GM18505 (cell line): ENCODE data around the gene RALY.
A peak's percentile ranks its signal among the peaks of the same experiment; 100 is the strongest.

Experiments
- ATAC-seq: cut with Tn5 transposase; IDR thresholded peaks from one replicate; pipeline ENCODE4 v1.9.1; 2021; ENCODE audit not compliant: unreplicated experiment
- POLR2A ChIP-seq: IDR thresholded peaks from 4 replicates; pipeline ENCODE4 v1.6.1; 2011; ENCODE audit warnings: borderline replicate concordance; ENCODE audit not compliant: insufficient read depth, insufficient read length; ENCODE audit errors: extremely low read depth

RALY gene

DNA sequence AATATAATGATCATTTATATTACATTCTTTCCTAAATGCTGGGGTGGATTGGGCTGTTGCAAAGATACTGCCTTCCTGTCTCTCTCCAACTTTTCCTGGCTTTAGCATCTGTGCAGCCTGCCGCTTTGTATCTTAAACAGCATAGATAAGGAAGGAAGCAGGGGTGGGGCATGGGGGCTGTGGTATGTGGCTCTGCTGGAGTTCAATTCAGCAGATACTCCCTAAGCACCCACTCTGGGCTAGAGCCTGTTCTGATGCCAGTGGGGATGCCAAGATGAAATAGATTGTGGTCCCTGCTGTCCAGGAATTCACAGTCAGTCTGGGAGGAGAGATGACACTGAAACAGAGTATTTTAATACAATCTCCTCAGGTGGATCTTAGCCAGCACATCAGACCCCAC is 61.6 kb downstream of the RALY start:
- no peak for TF ChIP-seq POLR2A
- ATAC-seq, result no peak

DNA sequence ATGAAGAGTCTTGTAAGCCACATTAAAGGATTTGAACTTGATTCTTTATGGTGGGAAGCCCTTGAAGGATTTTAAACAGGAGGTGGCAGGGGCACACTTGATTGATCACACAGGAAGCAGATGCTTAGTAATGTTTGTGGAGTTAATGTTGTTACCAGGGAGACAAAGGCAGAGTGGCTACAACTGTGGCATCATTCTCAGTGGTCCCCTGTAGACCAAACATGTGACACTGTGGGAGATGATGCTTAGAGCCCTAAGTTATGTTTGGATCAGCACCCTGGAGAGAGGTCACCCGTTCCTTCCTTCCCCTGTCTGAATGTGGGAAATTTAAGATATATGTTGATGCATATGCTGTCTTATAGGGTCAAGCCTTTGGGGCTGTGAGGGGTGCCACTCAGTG is 65.1 kb downstream of the RALY start:
- ATAC-seq, result no peak
- no peak for TF ChIP-seq POLR2A

DNA sequence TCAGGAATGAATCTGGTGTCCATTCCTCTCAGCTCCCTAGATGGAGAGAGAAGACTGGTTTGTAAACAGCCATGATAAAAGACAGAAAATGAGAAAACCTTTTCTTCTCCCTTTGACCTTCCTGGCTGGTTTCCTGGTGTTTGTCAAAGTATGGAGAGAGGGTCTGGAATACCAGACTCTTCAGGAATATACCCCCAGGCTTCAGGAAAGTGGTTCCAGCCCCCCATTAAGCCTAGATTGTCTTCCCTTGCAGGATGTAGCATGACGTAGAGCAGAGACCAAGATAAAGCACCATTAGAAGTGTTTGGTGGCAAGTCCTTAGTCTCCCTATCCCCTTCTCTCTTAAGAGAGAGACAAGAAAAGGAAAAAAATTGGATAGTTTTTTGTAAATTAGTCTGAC is 67.3 kb downstream of the RALY start:
- ATAC-seq, result no peak
- no peak for TF ChIP-seq POLR2A

DNA sequence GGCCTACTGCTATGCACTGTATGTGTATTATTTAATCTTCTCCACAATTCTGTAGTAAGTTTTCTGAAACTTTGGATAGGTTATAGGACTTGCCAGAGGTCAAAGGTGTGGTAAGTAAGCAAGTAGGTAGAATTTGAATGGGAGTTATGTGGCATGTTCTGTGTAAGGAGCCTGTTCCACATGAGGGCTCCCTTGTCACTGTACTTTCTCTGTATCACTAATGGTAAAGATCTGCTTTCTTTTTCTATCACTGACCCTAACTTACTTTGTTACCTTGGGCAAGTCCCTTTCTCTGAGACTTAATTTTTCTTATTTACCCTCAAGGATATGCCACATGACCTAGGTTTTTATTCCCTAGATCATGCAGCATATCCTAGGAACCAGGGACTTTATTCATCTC is 68.0 kb downstream of the RALY start:
- peak; percentile 46 for ATAC-seq
- no peak for TF ChIP-seq POLR2A

DNA sequence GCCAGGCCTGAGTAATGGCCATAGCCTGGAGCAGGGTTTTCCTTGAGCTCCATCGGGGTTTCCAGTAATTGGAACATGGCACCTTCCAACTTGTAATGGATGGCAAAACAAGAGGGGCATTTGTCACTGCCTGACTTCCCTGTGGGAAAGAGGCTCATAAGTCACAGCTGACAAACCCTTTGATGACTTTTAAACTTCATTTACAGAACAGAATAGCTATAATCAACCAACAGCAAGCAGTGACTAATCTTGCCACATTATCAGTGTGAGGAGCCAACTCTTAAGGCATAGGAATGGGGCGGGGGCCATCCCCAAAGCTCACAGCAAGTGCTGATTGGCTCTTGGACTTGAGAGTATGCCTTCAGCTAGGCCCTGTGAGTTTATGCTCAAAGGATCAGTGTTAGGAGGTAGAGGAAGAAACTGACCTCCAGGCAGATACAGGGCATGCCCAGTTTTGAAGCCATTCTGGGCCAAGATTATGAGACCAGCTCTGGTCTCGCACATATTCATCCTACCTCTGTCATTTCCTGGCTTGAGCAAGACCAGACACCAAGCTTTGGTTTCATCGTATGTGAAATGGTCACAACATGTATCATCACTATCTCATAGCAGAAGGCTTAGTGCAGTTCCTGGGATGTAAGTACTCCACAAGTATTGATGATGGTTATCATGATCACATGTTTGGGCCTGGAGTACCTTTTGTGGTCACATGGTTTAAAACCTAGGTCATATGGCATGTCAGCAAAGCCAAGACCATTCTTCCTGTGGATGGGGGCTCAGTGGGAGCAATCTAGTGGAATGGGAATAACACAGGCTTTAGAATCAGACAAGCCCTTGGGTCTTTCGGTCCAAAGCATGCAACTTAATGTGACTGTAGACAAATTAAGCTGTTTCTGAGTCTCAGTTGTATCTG is 69.1 kb downstream of the RALY start:
- ATAC-seq, result no peak

DNA sequence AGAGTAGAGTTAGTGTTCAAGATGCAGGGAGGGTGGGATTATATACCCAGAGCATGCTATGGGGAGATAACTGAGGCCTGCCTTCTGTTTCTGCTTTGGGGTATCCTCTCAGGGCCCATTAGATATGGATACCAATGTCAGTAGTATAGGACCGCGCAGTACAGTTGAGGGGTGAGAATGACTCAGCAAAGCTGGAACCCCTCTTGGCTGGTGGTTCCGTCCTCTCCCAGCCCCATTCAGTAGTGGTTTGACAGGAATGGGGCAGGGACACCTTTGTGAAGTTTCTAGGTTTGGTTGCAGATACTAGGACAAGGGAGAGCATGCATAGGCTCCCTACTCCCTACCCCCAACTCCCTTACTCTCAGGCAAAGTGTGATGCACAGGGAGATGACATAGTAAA is 70.6 kb downstream of the RALY start:
- no peak for ATAC-seq
- no peak for TF ChIP-seq POLR2A

More for the DNA sequence above, 69.1 kb downstream of the RALY start:
- TF ChIP-seq POLR2A, result no peak

DNA sequence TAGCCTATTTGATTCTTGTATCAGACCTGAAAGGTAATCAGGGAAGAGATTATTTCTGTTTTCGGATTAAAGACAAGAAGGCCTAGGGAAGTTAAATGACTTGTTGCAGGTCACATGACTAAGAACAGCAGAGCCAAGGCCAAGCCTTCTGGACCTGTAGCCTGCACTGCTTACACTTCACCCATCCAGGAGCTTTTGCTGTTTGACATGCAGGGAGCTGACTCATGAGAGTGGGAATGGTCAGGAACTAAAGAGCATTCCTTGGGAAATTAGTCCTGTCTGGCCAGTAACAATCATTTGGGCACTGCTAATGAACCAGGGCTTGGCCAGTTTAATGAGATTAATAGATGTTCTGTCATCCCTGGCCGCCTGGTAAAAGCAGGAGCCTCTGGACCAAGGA is 71.5 kb downstream of the RALY start:
- ATAC-seq, result no peak
- TF ChIP-seq POLR2A, result no peak

DNA sequence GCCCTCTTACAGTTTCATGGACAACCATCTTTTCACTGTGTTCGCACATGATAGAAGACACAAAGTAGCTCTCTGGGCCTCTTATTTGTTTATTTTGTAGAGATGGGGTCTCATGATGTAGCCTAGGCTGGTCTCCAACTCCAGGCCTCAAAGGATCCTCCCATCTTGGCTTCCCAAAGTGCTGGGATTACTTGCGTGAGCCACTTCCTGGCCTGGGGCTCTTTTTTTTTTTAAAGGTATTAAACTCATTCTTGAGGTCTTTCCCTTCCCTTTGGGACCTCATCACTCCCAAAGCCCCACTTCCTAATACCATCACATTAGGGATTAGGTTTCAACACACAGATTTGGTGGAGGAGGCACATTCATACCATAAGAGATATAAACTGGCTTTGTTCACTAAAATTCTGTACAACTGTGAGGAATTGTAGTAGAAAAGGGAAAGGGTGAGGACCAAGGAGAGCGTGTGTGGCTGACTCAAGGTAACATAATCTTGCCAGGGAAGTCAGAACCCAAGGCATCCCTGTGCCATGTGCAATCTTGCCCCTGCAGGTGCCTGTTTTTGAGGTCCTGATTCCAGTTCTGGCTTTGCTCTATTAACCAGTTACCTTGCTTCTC is 72.9 kb downstream of the RALY start:
- TF ChIP-seq POLR2A, result no peak
- no peak for ATAC-seq

DNA sequence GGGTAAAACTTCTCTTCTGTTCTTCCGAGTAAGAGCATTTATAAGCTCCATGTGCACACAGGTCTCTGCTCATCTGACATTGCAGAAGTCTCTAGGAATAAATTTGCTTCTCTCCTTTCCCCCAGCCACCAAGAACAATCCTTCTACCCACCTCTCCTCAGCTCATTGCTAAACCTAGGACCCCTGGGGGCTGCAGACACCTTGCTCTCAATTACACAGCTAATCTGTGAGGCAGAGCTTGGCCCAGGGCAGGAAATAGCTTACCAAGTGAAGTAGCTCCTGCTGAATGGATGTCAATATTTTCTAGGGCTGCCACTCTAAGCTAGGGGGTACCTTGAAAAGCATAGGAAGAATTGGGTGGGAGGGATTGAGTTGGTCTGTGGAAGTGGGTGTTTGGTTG is 74.3 kb downstream of the RALY start:
- TF ChIP-seq POLR2A, result no peak
- no peak for ATAC-seq

DNA sequence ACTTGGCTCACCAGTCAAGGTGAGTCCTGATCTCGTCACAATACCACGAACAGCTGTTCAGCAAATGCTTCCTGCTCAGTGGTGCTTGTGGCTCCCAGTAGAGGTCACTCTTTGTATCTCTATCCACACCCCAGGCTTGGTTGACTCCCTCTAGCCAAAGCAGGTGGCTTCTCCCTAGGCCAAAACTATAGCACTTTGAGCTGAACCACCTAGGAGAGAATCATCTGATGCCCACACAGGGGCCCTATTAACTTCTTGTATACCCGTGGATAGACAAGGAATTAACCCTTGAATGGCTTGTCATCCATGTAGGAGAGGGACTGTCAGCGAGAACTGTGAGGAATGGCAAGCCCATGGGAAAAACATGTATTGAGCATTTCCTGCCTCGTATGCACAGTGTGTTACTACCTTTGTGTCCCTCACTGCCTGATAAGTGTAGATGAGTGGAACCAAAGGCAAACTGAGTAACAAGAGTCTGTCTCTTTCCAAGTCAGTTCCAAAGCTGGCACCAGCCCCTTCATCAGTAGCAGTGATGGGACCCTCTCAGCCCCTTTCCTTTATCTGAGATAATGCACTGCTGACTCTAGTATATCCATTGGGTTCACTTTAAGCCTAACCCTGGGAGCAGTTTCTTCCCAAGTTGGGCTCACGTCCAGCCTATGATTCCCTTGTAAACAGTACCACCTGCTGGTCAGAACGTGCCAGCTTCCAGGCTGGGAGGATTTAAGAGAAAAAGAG is 75.8 kb downstream of the RALY start:
- no peak for TF ChIP-seq POLR2A
- no peak for ATAC-seq

DNA sequence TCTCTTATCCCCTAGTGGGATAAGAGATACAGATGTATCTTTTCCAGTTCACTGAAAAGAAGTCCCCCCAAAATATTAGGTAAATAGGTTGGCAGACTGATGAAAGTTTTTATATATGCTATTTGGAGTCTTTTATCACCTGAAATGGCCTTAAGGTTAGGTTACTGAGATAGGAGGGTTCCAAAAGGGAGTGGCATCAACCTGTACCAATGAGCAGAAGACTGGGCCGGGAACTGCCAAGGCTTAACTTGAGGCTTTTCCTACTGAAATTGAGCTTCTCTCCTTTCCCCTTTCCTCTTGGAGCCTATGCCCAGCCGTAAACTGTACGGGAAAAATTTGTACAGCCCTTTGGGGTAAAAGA is 76.3 kb downstream of the RALY start:
- no peak for TF ChIP-seq POLR2A
- no peak for ATAC-seq

DNA sequence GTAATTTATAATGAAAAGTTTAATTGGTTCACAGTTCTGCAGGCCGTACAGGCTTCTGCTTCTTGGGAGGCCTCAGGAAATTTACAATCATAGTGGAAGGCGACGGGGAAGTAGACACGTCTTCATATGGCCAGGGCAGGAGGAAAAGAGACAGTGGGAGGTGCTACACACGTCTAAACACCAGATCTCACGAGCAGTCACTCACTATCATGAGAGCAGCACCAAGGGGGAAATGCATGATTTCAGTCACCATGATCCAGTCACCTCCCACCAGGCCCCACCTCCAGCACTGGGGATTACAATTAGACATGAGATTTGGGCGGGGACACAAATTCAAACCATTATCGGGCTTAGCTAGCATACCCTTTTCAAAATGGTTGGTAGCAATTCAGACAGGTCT is 77.1 kb downstream of the RALY start:
- TF ChIP-seq POLR2A, result no peak
- no peak for ATAC-seq

DNA sequence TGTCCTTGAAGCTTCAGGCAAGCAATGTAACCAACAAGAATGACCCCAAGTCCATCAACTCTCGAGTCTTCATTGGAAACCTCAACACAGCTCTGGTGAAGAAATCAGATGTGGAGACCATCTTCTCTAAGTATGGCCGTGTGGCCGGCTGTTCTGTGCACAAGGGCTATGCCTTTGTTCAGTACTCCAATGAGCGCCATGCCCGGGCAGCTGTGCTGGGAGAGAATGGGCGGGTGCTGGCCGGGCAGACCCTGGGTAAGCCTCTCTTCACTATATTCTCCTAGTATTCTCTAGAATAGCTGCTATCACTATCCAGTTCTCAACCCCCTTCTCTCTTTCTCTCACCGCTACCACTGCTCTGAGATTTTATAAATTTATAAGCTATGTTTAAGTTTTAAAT is 78.4 kb downstream of the RALY start:
- ATAC-seq, result no peak
- no peak for TF ChIP-seq POLR2A

DNA sequence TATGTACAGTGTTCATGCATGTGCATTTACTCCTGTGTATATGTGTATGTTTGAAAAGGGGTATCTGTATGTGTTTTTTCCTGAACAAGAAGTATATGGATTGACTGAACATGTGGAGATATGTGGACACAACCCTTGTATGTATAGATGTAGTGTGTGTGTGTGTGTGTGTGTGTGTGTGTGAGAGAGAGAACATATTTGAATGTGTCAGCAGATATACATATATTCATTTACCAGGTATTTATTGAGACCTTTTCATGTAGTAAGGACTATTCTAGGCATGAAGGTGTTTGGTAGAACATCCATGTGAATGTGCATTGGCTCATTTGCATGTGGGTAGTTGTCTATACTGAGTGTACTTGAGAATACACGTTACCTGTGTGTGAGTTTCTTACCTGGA is 79.1 kb downstream of the RALY start:
- ATAC-seq, result no peak
- no peak for TF ChIP-seq POLR2A
